DMS79 (cell line): ENCODE measurements around the gene ACTG2.
"Not testable (repeated sequence)": the region's sequence is repeated elsewhere in the genome, so short reads cannot be mapped to it uniquely, and the experiment has no call there.

ENCODE experiments used
- DNase-seq: peaks from one replicate; lab custom pipeline; 2025; lab: John Stamatoyannopoulos, UW

ACTG2 gene

DNA sequence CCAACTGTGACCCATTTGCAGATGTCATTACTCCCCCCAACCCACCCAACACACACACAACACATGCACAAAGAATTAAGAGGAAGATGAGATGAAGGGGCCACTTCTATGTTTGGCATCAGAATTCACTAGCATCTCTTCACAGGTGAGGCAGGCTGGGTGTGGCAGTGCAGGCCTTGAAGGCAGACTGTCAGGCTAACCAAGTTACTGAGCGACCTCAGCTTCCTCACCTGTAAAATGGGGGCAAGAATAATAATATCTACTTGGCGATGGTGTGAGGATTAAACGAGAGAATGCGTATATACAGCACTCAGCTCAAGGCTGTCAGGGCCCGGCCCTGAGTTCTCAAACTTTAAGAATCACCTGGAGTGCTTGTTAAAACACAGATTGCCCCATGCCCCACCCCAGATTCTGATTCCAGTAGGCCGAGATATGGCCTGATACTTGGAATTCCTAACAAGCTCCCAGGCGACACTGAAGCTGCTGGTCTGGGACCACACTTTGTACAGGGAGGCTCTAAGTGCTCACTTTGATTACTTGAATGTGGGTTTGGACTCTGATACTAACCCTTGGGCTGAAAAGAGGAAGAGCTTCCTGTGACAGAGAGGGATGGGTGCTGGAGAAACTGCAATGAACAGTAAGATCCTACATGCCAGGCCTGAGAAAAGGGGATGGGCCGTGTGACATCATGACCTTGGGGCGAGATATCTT lies 1.1 kb downstream of the ACTG2 start:
- no peak for DNase-seq

DNA sequence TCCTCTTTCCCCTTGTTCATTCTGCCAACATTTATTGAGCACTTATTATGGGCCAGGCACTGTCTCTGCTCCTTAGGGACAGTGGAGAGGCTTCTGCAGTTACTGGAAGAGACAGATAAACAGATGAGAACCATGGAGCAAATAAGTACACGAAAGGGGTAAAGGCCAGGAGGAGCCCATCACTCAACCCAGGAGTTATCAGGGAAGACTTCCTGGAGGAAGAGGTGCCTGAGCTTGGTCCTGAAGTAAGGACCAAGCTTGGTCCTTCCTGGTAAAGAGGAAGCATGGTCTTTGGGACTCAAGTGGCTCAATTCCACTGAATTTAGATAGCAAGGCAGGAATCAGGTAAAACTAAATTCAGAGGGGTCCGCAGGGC lies 1.7 kb downstream of the ACTG2 start:
- DNase-seq = no peak

DNA sequence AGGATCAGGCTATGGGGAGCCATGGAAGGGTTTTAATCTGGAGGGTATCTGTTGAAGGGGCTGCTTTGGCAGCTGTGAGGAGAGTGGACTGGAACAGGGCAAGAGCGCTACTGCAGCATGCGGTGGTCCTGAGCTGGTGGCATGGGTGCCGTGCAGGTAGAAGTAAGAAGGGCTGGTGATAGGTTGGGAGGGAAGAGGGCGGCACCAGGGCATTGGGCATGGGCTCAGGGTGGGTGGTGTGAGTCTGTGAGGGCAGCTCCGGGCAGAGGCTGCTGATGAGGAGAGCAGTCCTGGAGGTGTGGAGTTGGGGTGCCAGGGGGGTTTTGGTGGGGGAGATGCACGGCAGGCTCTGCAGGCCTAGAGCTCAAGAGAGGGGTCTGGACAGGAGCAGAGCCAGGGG lies 2.1 kb downstream of the ACTG2 start:
- no peak for DNase-seq

DNA sequence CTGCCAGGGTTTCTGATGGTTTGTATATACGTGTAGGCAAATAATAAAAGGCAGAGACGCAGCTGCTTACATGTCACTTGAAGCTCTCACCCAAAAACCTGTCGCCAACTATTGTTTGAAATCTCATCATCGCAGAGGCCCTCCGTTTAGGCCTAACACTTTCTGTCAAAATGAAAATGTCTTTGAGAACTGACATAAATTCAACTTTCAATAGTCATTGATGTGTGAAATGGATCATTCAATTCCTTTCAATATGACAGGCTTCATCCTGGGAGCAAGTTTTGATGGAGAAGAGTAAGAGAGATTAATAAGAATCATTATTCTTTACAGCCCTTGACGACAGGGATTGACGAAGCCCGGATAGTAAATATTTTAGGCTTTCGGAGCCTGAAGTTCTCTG lies 2.7 kb downstream of the ACTG2 start:
- no peak for DNase-seq

DNA sequence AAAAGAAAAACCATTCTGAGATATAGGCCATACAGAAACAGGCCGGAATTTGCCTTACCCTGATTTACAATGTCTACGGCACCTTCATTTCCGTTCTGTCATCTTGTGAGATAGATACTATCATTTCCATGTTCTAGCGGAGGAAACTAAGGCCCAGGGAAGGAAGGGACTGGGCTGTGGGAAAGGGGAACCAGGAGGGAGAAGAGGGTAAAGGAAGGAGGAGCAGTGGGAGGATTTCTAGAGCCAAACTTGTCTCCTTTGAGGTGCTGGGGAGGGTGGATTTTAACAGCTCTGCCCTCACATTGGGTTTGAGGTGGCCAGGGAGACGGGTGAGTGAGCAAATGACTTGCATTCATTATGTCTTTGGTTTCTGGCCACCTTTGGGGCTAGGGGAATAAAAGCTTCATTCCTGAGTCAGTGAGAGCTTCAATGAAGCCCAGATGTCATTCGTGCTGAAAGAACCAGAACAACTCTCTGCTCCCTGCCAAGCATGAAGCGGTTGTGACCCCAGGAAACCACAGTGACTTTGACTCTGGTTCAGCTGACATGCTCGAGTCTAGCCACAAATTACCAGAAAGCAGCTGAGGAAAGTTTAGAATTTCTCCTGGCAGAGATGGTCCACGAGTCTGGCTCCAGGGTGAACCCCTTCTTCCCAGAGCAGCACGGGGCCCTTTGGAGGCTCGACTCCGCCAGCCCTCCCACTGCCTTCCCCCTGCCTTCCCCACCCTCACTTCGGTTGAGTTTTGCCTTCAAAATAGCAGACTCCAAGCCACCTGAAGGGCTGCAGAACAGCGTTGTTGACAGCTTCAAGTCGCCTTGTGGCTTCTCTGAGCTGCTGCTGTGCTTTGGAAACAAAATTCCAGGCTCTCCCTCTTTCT lies 3.8 kb downstream of the ACTG2 start:
- no peak for DNase-seq

DNA sequence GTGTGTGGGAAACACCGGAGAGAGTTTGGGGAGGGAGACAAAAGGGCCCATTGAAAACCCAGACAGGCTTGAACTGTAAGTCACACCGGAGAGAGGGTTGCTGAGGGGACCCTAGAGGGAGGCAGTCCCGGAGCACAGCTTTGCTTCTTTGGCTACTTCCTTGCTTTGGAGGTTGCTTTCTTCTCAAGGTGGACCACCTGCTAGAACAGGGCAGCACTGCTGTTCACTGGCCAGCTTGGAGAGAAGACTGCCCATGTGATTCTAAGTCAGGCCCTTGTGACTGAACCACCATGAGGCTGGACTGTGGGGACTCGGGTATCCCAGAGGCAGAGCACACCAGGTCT lies 4.4 kb downstream of the ACTG2 start:
- no peak for DNase-seq

DNA sequence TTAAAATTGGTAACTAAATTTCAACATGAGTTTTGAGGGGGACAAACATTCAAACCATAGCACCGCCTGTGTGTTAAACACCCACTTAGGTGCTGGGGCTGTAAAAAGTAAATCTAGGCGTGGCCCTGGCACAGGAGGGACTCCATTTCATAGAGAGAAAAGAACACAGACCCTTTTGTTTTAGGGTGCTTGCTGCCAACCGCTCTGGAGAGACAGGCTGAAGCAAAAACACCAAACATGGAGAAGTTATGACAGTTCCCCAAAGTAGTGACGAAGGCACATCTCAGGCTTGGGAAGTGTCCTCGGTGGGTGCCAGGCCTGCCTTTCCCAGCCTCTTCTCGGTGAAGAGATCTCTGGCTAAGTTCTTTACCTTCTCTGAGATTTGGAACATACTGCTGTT lies 5.1 kb downstream of the ACTG2 start:
- DNase-seq = no peak

DNA sequence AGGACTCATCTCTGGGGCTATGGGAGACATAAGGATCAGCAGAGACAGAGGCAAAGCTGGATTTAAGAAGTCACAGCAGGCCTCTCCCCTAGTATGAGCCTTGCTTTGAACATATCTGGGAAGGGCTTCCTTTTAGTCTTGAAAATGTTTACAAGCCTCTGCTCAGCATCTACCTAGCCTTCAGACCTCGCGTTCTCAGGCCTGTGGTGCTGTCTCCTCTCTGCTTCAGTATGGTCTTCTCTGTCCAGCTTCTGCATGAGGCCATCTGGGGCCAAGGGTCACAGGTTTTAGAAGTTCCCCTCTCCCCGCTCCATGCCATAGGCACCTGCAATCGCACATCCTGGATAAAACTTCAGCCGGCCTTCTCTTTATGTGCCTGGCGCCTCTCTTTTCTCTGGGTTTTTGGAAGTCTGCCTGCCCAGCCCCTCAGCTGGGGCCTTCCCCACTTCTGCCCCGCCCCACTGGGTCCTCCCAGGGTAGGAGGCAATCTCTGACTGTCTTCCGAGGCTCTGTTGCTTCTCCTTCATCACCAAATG lies 7.1 kb downstream of the ACTG2 start:
- DNase-seq = no peak

DNA sequence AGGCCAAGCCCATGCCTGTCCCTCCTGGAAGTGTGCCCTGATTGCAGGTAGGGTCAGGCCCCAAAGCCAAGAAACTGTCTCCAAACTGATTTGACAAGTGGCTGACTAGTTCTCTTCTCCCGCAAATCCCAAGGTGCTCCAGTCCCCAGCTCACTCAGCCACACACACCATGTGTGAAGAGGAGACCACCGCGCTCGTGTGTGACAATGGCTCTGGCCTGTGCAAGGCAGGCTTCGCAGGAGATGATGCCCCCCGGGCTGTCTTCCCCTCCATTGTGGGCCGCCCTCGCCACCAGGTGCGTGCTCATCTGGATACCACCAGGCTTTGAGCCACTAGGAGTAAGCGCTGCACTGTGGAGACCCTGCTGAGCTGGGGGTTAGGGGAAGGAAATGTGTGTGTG lies 8.3 kb downstream of the ACTG2 start:
- DNase-seq = no peak

DNA sequence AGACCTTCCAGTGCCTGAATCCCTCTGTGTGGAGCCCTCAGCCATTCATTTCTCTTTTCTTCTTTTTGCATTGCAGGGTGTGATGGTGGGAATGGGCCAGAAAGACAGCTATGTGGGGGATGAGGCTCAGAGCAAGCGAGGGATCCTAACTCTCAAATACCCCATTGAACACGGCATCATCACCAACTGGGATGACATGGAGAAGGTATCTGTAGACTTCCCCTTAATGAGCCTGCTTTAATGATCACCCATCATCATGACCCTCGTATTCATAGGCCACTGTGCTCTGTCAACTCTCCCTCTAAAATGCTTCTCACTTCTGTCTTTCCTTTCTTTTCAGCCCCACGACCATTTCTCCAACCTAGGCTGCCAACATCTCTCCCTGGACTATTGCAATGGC lies 9.5 kb downstream of the ACTG2 start:
- DNase-seq = no peak

DNA sequence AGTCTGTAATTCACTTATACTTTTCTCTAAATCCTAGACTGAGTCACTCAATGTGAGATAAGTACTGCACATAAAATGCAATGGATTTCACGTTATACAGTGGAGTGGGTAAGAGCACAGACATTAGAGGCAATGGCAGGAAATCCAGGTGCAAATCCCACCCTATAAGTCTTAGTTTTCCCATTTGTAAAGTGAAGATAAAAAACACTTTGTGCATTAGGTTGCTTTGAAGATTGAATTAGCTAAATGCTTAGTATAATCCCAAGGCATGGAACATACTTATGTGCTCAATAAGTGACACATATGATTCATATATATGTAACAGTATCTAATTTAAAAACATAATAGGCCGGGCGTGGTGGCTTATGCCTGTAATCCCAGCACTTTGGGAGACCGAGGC lies 10.5 kb downstream of the ACTG2 start:
- no peak for DNase-seq

DNA sequence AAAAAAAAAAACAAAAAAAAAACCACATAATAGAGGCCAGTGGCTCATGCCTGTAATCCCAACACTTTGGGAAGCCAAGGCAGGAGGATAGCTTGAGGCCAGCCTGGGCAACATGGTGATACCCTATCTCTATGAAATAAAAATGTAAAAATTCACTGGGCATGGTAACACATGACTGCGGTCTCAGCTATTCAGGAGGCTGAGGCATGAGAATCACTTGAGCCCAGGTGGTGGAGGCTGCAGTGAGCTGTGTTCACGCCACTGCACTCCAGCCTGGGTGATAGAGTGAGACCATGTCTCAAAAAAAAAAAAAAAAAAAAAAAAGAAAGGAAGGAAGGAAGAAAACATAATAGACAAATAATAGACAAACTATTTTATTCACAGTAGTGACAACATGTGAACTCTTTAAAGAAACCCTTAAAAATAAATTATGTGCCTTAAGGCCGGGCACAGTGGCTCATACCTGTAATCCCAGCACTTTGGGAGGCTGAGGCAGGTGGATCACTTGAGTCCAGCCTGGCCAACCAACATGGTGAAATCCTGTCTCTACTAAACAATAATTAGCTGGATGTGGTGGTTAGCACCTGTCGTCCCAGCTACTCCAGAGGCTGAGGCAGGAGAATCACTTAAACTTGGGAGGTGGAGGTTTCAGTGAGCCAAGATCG lies 11.3 kb downstream of the ACTG2 start:
- DNase-seq = not testable (repeated sequence)

DNA sequence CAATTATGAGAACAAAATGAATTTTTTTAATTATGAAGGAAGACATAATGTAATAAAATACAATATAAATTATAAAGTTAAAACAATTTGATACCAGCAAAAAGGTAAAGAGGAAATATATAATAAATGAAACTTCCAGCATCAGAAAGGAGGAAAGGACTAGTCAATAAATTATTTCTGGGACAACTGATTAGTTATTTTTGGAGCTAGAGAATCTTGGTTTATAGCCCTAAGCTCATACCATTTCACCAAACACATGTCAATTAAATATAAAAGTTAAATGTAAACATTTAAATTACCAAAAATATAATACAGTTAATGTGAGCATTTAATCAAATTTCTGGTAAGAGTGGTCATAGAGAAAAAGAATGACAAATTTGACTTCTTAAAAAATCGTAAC lies 12.1 kb downstream of the ACTG2 start:
- DNase-seq = no peak

DNA sequence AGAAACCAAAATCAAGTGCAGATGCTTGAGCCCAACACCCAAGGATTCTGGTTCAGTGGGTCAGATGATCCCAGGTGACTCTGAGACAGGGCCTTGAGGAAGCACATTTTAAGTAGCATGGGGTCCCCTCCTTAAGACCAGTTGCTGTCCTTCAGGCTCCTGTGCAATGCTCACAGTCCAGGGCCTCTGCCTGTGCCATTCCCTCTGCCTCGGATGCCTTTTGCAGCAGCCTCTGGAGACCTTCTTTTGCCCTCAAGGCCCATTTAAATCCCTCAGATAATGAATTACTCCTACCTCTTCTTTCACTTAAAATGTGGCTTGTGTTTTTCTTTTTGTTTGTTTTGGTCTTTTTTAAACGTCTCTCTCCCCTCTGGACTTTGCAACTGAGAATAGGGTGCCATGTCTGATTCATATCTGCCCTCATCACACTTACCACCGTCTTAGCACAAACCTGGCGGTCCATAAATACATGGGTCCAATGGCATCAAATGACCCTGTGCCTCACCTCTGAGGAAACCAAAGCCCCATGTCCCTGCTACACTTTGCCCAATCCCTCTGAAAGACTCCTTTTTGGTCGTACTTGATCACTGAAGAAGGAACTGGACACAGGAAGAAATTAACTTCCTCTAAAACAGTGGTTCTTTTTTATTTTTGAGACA lies 14.2 kb downstream of the ACTG2 start:
- DNase-seq = no peak

DNA sequence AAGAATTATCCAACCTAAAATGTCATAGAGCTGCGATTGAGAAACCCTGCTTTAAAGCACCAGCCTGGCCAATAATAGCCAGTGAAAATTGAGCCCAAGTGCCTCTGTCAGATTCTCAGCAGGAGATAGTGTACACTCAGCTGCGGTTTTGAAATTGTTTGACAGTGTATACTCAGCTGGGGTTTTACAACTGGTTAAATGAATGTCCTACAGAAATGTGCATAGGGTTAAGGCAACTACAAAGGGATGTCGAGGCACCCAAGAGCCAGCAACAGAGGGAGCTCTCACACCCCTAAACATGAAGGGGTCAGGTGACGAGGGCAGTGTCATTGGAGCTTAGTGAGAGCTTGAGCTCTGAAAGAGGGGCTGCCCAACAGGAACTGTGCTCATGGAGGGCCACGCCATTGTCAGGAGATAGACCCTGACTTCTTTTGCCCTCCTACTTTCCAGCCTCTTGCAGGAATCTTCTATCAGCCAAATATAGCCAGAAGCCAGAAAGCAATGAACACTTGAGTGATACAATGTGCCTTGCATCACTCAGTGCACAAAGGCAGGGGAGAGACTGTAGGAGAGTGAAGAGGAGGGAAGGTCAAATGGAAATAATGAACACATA lies 15.1 kb downstream of the ACTG2 start:
- DNase-seq = peak; percentile 11

DNA sequence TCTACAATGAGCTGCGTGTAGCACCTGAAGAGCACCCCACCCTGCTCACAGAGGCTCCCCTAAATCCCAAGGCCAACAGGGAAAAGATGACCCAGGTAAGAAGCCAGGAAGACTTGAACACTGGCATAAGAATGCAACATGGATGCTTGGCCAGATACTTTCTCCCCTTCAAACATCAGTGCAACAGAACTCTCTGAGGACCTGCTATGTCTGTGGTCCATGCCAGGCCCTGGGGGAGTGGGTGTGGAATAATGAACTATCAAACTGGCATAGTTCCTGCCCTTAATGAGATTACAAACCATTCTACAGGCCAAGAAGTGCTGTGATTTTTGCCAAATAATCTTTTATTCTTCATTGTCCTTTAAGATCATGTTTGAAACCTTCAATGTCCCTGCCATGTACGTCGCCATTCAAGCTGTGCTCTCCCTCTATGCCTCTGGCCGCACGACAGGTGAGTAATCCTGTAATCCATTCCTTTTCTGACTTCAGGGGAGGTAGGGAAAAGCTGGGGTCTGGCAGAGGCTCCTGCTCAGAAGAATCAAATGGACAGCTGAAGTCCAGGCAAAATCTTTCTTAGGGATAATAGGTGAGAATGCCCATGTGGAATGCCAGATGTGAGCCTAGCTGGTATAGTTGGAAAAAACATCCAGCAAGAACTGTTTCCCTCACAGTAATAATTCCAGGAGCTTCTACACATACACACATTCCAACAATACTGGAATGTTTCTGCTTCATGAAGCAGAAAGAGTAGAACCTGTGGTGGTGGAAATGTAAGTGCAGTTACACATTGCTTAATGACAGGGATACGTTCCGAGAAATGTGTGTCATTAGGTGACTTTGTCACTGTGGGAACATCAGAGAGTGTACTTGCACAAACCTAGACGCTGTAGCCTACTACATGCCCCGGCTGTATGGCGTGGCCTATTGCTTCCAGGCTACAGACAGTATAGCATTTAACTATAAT lies 16.2 kb downstream of the ACTG2 start:
- no peak for DNase-seq

DNA sequence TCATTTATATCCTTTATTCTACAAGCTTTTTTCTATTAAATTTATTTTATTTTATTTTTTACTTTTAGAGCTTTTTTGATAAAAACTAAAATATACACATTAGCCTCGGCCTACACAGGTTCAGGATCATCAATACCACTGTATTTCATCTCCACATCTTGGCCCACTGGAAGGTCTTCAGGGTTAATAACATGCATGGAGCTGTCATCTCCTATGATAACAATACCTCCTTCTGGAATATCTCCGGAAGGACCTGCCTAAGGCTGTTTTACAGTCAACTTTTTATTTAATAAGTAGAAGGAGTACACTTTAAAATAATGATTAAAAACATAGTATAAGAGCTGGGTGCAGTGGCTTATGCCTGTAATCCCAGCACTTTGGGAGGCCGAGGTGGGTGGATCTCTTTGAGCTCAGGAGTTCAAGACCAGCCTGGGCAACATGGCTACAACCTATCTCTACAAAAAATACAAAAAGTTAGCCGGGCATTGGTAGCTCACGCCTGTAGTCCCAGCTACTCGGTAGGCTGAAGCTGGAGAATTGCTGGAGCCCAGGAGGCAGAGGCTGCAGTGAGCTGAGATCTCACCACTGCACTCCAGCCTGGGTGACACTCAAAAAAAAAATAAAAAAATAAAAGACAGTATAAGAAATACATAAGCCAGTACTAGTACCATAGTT lies 18.2 kb downstream of the ACTG2 start:
- DNase-seq = no peak

DNA sequence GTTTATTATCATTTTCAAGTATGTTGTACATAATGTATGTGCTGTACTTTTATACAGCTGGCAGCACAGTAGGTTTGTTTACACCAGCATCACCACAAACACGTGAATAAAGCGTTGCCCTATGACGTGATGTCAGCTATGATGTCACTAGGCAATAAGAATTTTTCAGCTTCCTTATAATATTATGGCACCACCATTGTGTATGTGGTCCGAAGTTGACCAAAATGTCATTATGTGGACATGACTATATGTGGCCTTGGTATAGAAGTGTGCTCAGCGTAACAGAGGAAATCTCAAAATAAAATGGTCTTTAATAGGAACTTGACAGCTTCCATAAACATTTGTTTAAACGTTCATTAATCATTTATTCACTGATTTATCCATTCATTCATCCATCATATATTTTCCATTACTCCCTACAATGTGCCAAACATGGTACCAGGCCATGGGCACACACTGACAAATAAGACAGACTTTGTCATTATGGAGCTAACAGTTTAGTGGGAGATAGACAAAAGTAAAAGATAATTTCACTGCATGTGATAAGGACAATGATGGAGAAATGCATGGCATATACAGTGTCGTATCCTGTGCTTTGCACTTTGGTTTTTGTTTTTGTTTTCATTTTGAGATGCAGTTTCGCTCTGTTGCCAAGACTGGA lies 18.9 kb downstream of the ACTG2 start:
- no peak for DNase-seq

DNA sequence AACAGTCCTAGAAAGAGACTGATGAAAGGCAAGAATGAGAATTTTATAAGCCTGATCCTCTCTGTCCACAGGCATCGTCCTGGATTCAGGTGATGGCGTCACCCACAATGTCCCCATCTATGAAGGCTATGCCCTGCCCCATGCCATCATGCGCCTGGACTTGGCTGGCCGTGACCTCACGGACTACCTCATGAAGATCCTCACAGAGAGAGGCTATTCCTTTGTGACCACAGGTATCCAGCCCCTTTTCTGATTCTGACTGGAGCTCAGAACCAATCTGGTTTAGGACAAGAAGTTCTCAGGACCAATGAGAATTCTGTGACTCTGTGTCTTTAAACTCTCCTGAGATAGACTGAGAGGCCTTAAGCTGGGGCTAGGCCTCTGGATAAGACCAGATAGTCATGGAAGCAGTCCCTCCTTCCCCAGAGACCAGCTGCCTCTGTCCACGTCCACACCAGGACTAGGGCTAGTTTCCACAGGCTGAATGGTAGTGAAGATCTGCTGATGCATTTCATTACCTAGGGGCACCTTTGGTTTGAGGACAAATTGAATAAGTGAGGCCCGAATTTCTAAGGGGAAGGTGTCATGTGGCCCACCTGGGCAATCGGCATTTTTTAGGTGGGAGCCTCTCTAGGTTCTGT lies 20.7 kb downstream of the ACTG2 start:
- DNase-seq = no peak
